GM12864 (cell line): ENCODE measurements around the gene ZP2.

ENCODE experiments used
- DNase-seq: peaks from one replicate; pipeline ENCODE4 v3.0.0-alpha.2; 2011; ENCODE audit warnings: low read depth
- H3K4me3 ChIP-seq: 2 replicates; pipeline ENCODE4 v1.5.1; 2011; ENCODE audit warnings: mild to moderate bottlenecking, low read depth, low read length, control low read depth
- CTCF ChIP-seq: IDR thresholded peaks from 2 replicates; pipeline ENCODE4 v1.5.1; 2011; ENCODE audit warnings: low read depth, mild to moderate bottlenecking, moderate library complexity, low read length, control low read depth, inconsistent platforms; ENCODE audit errors: missing control alignments

The ZP2 gene

GRCh38 chr16:21150375-21151001 is 60.9 kb downstream of the ZP2 start, which contains the start of gene DNAH3:
DNAH3 (minus strand) TSS chr16:21150846; CDS start chr16:21150319, 527 bp downstream.
- no peak within 1 kb of the TSS for H3K4me3 ChIP-seq
- no peak for DNase-seq
- no peak for TF ChIP-seq CTCF
